GM12878 (cell line): ENCODE measurements around the gene PRMT2.

ENCODE experiments used
- JUNB ChIP-seq: IDR thresholded peaks from 2 replicates; pipeline ENCODE4 v1.6.1; 2016; ENCODE audit warnings: antibody characterized with exemption, mild to moderate bottlenecking
- MTA3 ChIP-seq: IDR thresholded peaks from 2 replicates; pipeline ENCODE4 v1.6.1; 2012; ENCODE audit warnings: low read length, inconsistent platforms, borderline replicate concordance
- POLR2A ChIP-seq: IDR thresholded peaks from 2 replicates; pipeline ENCODE4 v1.6.1; 2011; ENCODE audit warnings: low read depth, mild to moderate bottlenecking, low read length
- POLR2AphosphoS5 ChIP-seq: IDR thresholded peaks from 2 replicates; pipeline ENCODE4 v1.6.1; 2011; ENCODE audit warnings: mild to moderate bottlenecking, low read length, inconsistent platforms
- RCOR1 ChIP-seq: conservative IDR thresholded peaks from 2 replicates; pipeline ENCODE4 v1.6.1; 2012; ENCODE audit warnings: low read depth, low read length, improper control_type of control experiment
- SMAD1 ChIP-seq: fragments of 450-650 bp; IDR thresholded peaks from 2 replicates; pipeline ENCODE4 v1.6.1; 2018; ENCODE audit warnings: mild to moderate bottlenecking, low read depth; ENCODE audit not compliant: partially characterized antibody
- SUZ12 ChIP-seq: fragments of 200-600 bp; sonication (generic); IDR thresholded peaks from one replicate; pipeline ENCODE4 v1.6.1; 2018; ENCODE audit warnings: antibody characterized with exemption, mild to moderate bottlenecking; ENCODE audit not compliant: unreplicated experiment
- ZNF274 ChIP-seq: IDR thresholded peaks from one replicate; pipeline ENCODE4 v1.8.0; 2011; ENCODE audit not compliant: insufficient read length, insufficient read depth
- TF ChIP-seq, protein P1 (sequence below): fragments of 450-650 bp; IDR thresholded peaks from 2 replicates; pipeline ENCODE4 v1.6.1; 2016; ENCODE audit warnings: mild to moderate bottlenecking
- TF ChIP-seq, protein P2 (sequence below), 3 experiments: IDR thresholded peaks in 2 of 3; conservative IDR thresholded peaks in 1 of 3; 2 replicates each; pipeline ENCODE4 v1.5.1; 2011; ENCODE audit warnings: low read depth in 3 of 3, low read length in 3 of 3, mild to moderate bottlenecking in 3 of 3, control low read depth in 2 of 3, moderate library complexity in 2 of 3, inconsistent platforms in 1 of 3, mixed read lengths in 1 of 3; ENCODE audit not compliant: control insufficient read depth in 2 of 3, insufficient read depth in 1 of 3; ENCODE audit errors: extremely low read depth in 1 of 3

DNA sequence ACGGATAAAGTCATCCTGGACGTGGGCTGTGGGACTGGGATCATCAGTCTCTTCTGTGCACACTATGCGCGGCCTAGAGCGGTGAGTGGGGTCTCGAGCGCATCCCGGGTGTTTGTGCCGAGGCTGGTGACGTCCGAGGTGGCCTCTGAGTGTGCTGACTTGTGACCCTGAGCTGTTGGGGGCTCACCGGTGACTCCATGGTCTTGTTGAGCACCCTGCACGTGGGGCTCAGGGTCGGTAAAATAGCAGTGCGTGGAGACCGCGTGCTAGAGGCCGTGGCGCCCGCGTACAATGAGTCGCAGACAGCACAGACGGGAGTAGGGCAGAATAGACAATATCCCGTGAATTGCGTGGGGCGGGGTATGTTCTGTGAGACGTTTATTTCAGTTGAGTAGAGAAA is 13.1 kb downstream of the PRMT2 start:
- TF ChIP-seq POLR2AphosphoS5 (no peak), RCOR1 (no peak), SUZ12 (no peak), ZNF274 (no peak), SMAD1 (no peak), POLR2A (no peak), JUNB (no peak), MTA3 (no peak)
- TF ChIP-seq, protein P1, sequence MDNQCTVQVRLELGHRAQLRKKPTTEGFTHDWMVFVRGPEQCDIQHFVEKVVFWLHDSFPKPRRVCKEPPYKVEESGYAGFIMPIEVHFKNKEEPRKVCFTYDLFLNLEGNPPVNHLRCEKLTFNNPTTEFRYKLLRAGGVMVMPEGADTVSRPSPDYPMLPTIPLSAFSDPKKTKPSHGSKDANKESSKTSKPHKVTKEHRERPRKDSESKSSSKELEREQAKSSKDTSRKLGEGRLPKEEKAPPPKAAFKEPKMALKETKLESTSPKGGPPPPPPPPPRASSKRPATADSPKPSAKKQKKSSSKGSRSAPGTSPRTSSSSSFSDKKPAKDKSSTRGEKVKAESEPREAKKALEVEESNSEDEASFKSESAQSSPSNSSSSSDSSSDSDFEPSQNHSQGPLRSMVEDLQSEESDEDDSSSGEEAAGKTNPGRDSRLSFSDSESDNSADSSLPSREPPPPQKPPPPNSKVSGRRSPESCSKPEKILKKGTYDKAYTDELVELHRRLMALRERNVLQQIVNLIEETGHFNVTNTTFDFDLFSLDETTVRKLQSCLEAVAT = no peak
- TF ChIP-seq, protein P2, sequence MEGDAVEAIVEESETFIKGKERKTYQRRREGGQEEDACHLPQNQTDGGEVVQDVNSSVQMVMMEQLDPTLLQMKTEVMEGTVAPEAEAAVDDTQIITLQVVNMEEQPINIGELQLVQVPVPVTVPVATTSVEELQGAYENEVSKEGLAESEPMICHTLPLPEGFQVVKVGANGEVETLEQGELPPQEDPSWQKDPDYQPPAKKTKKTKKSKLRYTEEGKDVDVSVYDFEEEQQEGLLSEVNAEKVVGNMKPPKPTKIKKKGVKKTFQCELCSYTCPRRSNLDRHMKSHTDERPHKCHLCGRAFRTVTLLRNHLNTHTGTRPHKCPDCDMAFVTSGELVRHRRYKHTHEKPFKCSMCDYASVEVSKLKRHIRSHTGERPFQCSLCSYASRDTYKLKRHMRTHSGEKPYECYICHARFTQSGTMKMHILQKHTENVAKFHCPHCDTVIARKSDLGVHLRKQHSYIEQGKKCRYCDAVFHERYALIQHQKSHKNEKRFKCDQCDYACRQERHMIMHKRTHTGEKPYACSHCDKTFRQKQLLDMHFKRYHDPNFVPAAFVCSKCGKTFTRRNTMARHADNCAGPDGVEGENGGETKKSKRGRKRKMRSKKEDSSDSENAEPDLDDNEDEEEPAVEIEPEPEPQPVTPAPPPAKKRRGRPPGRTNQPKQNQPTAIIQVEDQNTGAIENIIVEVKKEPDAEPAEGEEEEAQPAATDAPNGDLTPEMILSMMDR (IDR thresholded peaks at IDR 0.05 in 2 of 3, conservative IDR thresholded peaks at IDR 0.05 in 1 of 3; ENCODE audit: control insufficient read depth in 2 of 3, extremely low read depth in 1 of 3, insufficient read depth in 1 of 3, low read depth in 3 of 3, low read length in 3 of 3) = no peak
